Measurements from ENCODE around the gene FGFBP2.

Gene FGFBP2

GRCh38 chr4:15958562-15958961, 4.4 kb downstream of the FGFBP2 start:
- no peak for TF ChIP-seq CTCF (IDR thresholded peaks at IDR 0.05; ENCODE audit: insufficient read depth, low read depth, low read length, missing control alignments)
- no peak overlapping the region for H3K4me3 ChIP-seq (ENCODE audit: low read length)
- DNase-seq (ENCODE audit: low read depth): no peak

- TF ChIP-seq CTCF (IDR thresholded peaks at IDR 0.05; ENCODE audit: insufficient read depth, low read depth, low read length, missing control alignments): peak; percentile 98
- H3K4me3 ChIP-seq (ENCODE audit: low read length): no peak overlapping the region
- DNase-seq (ENCODE audit: low read depth): peak; percentile 82
Measured at GRCh38 chr4:15956179-15956850, 6.7 kb downstream of the FGFBP2 start.

GRCh38 chr4:15955670-15956069, 7.3 kb downstream of the FGFBP2 start:
- DNase-seq (ENCODE audit: low read depth): peak; percentile 61
- H3K4me3 ChIP-seq (ENCODE audit: low read length): no peak overlapping the region
- peak; percentile 58 for TF ChIP-seq CTCF (IDR thresholded peaks at IDR 0.05; ENCODE audit: insufficient read depth, low read depth, low read length, missing control alignments)

- DNase-seq (ENCODE audit: low read depth): no peak
- no peak overlapping the region for H3K4me3 ChIP-seq (ENCODE audit: low read length)
- TF ChIP-seq CTCF (IDR thresholded peaks at IDR 0.05; ENCODE audit: insufficient read depth, low read depth, low read length, missing control alignments): no peak
Measured at GRCh38 chr4:15953625-15954024, 9.3 kb downstream of the FGFBP2 start.

GRCh38 chr4:15951781-15952180, 11.2 kb downstream of the FGFBP2 start:
- no peak overlapping the region for H3K4me3 ChIP-seq (ENCODE audit: low read length)
- no peak for TF ChIP-seq CTCF (IDR thresholded peaks at IDR 0.05; ENCODE audit: insufficient read depth, low read depth, low read length, missing control alignments)
- DNase-seq (ENCODE audit: low read depth): no peak

GRCh38 chr4:15948826-15949225, 14.1 kb downstream of the FGFBP2 start:
- no peak for DNase-seq (ENCODE audit: low read depth)
- no peak for TF ChIP-seq CTCF (IDR thresholded peaks at IDR 0.05; ENCODE audit: insufficient read depth, low read depth, low read length, missing control alignments)
- no peak overlapping the region for H3K4me3 ChIP-seq (ENCODE audit: low read length)

GRCh38 chr4:15947684-15948083, 15.3 kb downstream of the FGFBP2 start:
- H3K4me3 ChIP-seq (ENCODE audit: low read length): no peak overlapping the region
- peak; percentile 77 for DNase-seq (ENCODE audit: low read depth)
- TF ChIP-seq CTCF (IDR thresholded peaks at IDR 0.05; ENCODE audit: insufficient read depth, low read depth, low read length, missing control alignments): no peak

All from epithelial cell of esophagus (primary cell).